ENCODE data around the gene NBEA. TPM values are rescaled to one million over a fixed set of nuclear protein-coding genes. Genes with fewer than 3 reads are reported as not detected.
"Not testable (repeated sequence)": the region's sequence is repeated elsewhere in the genome, so short reads cannot be mapped to it uniquely, and the experiment has no call there.

NBEA gene
- total RNA-seq, 1 donor from 2014 or later: 251 TPM

DNA sequence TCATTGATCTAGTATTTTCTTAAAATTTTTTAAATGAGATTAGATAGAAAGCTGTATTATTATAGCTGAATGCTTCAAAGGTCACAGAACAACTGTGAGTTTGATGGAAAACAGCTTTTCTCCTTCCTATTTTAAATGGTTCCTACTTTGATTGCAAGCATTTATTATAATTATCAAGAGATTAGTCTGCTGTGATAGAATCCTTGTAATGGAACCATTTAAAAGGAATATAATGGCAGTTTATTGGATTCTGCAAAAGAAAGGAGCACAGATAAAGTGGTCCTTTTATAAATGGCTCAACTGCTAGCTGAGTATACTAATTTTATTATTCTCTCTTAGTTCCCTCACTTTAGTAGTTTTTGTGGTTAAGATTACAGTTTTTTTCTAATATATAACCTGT is 447.5 kb downstream of the NBEA start:
- DNase-seq: no peak

DNA sequence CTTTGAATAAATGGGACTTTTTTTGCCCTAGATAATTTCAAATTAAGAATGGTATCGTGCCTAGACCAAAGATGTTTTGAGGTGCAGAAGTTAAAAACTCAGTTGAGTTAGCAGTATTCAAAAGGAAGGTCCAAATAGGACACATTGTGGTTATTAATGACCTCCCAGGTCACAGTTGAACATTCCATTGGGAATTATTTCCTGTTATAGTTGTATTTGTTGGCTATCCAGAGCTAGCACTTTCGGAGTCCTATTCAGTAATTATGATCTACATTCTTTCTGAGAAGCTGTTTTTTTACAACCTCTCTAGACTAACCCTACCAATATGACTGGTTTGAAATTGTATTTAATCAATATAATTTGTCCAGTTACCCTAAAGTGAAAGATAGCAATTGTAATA is 450.7 kb downstream of the NBEA start:
- no peak for DNase-seq

DNA sequence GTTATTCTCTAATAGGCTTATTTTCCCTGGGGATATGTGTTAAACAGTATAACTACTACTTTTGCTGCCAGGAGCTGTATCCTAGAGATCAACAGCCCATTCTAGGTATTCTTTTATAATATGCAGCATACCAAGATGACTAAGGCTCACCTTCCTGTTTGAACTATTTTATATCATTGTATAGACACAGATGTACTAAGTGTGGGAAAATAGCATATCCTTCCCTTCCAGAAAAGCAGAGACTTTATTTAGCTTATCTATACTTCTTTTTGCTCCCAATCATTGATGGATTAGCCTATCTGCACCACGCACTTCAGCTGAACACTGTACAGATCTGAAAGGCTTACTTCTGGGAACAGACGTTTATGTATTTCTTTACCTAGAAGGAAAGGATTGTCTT is 451.8 kb downstream of the NBEA start:
- no peak for DNase-seq

DNA sequence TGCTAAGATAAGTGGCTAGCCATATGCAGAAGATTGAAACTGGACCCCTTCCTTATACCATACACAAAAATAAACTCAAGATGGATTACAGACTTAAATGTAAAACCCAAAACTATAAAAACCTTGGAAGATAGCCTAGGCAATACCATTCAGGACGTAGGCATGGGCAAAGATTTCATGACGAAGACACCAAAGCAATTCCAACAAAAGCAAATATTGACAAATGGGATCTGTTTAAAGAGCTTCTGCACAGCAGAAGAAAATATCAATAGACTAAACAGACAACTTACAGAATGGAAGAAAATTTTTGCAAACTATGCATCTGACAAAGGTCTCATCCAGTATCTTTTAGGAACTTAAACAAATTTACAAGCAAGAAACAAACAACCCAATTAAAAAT is 466.2 kb downstream of the NBEA start:
- not testable (repeated sequence) for DNase-seq

DNA sequence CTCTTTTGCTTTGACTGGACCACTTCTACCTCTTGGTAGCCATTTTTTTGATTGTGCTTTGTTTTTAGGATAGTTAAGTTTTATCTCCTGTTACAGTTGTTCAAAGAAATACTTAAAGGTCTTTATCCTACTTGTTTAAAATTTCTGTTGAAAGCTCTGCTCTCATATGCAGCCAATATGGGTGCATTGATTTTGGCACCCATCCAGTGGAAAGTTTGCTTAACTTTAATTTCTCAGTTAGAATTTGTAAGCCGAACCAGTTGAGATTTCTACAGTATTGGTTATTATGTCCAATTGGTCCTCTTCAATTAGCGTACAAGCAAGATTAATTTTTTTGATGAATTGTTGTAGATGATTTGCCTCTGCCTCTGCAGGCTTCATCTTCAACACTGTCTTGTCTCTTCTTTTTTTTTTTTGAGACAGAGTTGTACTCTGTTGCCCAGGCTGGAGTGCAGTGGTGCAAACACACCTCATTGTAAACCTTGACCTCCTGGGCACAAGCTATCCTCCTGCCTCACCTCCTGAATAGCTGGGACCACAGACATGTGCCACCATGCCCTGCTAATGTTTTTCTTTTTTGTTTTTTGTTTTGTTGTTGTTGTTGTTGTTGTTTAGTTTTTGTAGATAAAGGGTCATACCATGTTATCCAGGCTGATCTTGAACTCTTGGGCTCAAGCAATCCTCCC is 469.1 kb downstream of the NBEA start:
- DNase-seq: no peak

DNA sequence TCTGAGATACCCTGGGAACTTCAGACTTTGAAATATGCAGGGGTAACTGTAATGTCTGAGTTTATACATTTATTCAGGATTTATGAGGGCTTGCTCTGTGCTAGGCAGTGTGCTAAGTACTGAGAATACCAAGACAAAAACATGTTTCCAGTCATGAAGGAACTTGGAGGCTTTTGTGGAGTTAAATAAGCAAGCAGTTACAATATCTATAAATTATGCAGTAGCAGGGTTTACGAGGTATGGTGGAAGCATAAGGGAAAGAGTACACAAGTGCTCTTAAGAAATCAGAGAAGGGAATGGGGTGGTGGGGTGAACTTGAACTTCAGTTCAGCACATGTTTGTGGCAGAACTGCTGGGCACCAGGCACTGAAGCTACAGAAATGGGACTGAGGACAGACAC is 506.4 kb downstream of the NBEA start:
- DNase-seq: no peak

DNA sequence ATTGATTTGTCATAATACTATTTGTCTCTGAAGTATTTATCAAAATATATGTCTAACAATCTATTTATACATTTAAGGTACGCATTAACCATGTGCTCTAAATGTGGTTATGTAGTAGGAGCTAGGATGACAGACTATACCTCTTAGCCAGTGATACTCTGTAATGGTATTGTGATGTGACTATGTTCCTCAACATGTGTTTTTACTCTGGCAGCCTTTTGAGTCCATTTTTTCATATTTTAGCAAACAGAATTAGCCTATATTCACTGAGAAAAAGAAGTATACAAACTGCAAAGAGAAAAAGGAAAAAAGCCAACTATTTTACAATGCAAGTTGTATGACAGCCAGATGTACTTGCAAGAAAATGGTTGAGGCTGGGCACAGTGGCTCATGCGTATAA is 507.8 kb downstream of the NBEA start:
- no peak for DNase-seq

DNA sequence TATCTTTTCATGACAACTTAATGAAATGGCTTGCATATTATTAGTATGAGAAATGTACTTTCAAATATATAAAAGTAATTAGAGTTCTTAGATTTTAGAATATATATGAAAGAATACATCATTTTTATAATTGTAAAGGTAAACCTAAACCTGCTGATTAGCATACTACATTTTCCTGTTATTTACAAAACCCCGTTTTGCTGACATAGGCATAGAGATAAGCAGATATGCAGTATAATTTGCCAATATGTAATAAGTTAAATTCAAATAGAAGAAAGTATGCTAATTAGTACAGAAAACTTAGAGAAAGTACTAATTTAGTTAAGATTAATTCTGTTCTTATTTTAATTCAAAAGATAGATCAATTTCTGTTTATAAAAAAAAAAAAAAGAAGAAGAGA is 513.0 kb downstream of the NBEA start:
- DNase-seq: no peak

DNA sequence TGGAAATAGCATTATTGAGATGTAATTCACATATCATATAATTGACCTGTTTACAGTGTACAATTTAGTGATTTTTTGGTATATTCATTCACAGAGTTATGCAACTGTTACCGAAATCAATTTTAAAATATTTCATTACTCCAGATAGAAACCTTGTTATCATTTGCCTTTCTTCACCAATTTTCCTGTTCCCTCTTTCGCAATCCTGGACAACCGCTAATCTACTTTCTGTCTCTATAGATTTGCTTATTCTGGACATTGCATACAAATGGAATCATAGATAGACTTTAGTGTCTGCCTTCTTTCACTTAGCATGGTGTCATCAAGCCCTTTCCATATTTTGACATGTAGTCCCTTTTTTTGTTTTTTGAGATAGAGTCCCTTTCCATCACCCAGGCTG is 515.2 kb downstream of the NBEA start:
- no peak for DNase-seq

DNA sequence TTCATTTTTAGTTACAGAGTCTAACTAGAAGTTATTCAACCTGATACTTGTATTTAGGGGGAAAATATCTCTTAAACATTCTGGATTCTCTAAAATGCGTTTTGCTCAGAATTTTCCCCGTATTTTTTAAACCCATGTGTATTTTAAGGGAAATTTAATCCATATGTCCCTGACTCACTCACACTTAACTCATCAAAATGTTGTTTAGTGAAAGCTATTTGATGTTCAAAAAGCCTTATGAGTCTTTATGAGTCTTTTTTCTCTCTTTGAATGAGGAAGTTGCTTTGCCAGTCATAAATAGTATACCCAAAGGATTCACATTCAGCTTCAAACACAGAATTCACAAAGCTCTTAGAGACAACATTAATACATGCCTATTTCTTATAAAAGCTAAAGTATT is 518.0 kb downstream of the NBEA start:
- no peak for DNase-seq

DNA sequence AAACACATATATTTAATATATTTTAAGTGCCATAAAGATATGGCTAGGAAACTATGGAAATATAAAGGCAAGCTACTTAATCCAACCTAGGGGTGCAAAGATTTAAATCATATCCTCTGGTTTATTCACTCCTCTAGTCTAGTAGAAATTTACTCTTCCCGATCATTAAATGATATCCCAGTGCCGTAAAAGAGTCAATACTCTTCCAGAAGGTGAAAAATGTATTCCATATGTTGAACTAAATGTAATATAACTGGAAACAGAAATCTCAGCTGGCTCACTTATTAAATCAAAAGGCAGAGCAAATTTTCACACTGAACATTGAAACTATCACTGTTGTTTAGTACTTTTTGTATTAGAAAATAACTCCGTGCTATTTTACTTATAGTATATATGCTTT is 523.3 kb downstream of the NBEA start:
- no peak for DNase-seq

DNA sequence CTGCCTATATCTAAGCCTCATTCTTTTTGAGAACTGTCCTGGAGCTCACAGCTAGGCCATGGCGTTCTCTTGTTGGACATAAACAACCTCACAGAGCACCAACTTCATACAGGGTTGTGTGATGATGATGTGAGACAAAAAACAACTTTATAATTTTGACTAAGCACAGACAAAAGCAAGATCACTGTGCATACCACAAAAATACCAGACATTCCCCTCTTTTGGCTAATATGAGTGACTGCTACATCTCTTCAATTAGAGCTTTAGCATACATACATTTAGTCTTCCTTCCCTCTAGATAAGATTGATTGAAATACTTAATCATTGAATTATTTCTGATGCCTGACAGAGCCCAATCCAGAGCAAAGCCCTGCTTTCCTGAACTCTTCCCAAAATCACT is 526.1 kb downstream of the NBEA start:
- no peak for DNase-seq

DNA sequence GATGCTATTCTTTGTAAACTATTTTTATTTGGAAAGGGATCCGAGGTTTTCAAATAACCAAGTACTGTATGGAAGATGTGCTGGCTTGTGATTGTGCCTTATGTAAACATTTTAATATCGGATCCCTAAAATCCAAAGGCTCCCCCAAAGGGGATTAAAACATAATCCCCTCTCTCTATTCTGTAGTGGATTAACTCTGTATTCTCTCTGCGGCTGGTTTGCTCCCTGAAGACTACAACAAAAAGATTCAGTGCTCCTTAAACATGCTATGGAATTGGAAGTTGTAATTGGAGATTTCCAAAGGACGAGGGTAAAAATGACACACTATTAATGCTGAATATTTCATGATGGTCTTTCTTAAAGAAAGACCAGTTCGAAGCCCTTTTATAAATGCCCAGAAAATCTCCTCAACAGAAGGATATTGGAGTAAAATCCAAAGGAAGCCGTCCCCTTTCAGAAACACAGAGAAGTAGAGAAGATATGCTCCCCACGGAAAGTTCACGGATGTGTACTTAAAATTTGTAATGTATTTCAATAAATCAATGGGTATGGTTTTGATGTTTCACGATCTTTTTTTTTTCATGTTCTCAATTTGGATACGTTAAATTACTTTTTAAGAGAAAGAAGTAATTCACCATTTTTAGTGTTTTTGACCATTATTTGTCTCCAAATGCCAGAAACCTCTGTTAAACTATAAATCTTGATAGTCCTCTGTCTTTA is 527.9 kb downstream of the NBEA start:
- DNase-seq: no peak

DNA sequence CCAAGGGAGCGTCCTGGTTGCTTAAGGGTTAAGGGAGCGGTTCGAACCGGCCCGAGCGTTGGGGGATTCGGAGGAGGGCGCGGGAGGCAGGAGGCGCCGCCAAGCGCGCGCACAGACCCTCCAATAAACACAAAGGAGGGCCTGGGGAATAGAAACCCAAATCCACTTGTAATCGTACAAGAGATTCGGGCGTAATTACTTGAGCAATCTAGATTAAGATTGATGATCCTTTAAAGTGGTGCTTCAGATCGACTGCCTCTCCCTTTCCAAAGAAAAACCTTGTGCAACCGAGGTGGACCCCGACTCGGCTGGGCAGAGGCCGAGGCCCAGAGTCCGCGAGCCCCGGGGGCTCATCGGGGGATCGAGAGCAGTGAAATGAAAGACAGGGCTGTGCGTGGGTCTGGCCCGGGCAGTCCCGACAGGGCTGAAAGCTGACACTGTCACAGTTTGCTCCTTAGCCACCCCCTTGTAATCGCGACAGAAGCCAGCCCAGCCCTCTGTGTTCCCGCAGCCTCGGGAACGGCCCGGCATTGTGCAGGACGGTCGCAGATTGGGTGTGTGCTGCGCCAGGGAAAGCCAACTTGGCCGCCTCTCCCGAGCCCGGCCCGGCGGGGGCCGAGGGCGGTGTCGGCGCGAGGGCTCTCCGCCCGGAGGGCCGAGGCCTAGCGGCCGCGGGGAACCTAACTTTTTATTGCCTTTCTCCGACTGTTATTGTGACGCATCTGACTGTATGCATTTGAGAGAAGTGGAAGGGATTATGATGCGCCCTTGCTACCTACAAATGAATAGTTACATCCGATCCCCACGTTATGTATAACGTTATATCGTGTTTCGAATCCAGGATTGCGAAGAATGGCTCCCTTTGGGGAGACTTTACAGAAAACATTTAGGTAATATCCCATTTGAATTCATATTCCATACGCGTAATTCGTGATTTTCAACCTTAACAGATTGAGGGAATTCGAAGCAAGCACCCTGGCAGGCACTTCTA is 528.9 kb downstream of the NBEA start:
- no peak for DNase-seq

DNA sequence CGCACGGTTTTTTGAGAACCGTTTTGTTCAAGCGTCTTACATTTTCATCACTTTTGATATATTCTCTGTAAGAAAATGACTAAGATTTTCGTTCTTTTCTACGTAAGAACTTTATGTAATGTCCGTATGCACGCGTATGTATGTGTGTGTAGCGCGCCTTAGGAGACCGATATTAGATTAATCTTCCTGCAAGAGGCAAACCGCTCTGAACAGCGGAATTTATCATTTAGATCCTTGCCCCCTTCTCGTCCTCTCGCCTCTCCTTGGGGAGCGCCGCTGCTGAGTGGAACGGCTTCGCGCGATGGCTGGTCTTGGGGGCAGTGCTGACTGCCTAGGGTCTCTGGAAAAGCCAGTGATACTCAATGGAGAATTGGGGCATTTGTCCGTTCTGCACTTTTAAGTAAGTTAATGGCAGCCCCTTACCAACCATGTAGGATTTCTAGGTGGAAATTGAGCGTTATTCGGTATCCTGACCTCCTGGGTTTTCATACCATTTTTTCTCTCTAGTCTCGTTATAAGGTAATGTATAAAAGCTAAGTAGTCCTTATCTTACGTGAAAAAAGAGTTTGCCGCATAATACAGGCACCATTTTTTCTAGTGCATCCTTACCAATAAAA is 529.7 kb downstream of the NBEA start:
- no peak for DNase-seq

DNA sequence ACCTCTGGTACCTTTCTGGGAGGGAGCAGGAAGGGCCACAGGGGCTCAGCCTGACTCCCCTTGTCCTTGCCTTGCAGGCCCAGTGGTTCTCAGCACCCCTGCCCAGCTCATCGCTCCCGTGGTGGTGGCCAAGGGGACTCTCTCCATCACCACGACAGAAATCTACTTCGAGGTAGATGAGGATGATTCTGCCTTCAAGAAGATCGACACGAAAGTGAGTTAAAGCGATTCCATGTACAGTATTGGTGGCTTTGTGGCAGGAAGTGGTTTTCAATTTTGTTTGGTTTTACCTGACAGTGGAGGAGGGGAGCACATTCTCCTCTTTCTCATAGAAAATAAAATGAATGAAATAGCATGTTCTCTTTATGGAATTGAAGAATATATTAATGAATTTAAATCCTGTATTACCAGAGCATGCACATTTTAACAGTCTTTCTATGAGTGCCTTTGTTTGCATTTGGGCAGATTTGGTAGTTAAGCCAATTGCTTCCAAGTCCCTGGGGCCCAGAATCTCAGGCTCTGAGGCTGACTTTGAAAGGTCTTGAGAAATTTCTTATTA is 530.3 kb downstream of the NBEA start:
- no peak for DNase-seq

DNA sequence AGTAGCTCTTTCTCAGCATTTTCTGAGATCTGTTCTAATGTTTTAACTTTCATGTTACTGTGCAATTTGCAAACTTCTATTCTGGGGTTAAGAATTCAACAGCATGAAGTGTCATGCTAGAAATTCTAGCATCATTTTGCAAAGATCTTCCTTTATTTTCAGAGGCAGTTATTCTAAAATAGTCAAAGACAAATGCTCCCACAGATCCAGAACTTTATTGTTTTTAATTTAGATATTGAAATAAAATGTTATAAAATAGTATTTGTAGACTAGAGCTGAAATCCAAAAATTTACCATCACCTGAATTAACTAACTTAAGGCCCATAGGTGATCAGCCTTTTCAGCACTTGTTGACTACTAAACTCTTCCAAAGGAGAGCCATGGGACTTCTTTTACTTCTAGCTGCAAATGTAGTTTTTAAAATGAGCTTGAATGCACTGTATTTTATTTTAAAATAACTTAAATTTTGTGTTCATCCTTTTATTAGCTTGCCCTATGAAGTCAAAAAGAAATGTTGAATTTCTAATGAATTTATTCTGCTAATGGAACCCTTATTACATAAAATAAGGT is 531.2 kb downstream of the NBEA start:
- no peak for DNase-seq

DNA sequence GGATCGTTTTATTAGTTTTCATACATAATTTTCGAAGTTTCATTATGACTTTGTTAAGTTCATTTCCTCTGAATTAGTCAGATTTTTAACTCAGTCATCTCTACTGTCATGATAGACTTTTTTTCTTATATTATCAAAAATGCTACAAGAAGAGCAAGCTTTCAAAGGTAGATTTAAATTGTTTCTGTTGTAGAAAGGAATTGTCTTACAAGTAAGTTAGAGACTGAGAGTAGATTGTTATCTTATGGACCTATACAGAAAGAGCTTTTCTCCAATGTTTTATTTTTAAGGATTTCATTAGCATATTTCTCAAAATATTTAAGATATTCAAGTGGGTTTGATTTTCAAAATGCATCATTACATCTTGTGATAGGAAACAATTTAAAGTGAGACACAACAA is 531.7 kb downstream of the NBEA start:
- no peak for DNase-seq

DNA sequence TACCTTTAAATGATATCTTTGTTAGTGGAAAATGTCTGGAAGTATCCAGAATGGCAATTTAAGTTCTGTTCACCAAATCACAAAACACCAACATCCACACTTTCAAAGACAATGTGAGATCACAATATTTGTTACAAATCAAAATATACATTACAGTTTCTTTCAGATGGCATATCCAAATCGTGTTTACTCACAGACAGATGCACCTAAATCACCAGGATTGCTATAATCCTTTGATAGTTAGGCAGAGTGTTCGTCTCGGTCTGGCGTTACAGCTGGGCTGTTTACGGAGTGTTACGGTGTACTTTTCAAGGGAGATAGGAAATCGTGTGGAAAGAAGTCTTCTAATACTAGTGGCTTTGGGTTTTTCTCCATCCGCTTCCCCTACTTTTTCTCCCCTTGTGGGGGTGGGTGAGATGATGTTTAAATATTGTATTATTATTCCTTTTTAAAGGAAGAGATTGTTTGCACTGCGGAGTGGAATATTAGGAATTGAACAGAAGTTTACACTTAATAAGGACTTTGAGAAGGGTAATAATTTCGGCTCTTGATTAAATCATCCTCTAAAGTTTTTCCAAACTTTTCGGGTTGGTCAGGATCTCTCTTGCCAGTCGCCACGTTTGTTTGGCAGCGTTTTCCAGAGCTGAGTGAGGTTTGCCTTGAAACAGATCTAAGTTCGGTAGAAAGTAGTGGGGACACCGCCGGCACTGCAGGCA is 532.6 kb downstream of the NBEA start:
- DNase-seq: no peak

DNA sequence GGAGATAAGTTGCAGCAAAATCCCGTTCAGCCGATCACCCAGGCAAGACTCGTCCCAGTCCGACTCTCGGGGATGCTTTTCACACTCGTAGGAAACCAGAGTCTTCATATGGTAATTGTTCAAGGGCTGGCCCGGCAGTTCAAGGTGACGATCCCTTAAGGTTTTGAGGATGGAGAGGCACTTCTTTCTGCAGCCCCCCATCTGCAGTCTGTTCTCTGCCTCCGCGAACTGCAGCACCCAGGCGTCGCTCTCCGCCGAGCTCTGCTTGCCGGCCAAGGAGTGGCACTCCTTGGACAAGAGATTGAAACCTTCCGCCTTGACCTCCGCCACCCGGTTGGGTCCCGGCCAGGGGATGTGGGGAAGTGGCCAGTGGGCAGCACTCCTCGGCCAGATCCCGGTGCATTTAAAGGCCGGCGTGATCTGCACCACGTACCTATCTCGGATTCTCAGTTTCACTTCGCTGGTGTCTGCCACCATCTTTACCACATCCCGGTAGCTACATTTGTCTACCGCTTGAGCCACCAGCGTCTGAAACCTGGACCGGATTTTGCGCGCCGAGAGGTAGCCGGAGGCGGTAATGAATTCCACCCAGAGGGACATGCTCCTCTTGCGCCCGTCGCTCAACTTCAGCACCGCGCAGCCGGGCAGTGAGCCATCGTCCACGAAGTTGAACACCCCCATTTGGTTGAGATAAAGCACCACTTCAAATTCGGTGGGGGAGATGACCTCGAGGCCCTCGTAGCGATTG is 533.3 kb downstream of the NBEA start:
- DNase-seq: no peak

Measured in occipital lobe (tissue), 2 donors.